HG03103 (cell line): Measurements from ENCODE around the gene LRP6.
"Not testable (repeated sequence)": the region's sequence is repeated elsewhere in the genome, so short reads cannot be mapped to it uniquely, and the experiment has no call there.

Source experiments
- ATAC-seq: cut with Tn5 transposase; IDR thresholded peaks from one replicate; pipeline ENCODE4 v1.9.1; 2021; ENCODE audit warnings: low read depth; ENCODE audit not compliant: unreplicated experiment

The LRP6 gene

DNA sequence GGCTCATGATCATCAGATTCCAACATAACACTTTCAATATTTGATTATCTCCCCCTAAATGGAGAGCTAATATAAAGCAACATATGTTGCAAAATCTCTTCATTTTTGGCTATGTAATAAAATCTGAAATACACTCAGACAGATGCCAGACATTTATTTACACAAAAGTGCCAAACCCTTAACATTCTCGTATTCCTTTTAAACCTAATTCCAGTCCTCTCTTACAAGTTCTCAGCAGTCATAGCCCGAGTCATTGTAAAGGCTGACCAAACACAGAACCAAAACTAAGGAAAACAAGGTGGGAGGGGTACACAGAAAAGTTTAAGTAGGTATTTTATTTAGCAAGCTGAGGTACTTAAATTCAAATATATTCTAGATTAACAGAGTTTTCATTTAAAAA, 81.4 kb downstream of the LRP6 start:
- no peak for ATAC-seq

GRCh38 chr12:12182703-12183365, 84.0 kb downstream of the LRP6 start:
- ATAC-seq, result no peak

- no peak for ATAC-seq
Observed at GRCh38 chr12:12181511-12181910, 85.3 kb downstream of the LRP6 start.

DNA sequence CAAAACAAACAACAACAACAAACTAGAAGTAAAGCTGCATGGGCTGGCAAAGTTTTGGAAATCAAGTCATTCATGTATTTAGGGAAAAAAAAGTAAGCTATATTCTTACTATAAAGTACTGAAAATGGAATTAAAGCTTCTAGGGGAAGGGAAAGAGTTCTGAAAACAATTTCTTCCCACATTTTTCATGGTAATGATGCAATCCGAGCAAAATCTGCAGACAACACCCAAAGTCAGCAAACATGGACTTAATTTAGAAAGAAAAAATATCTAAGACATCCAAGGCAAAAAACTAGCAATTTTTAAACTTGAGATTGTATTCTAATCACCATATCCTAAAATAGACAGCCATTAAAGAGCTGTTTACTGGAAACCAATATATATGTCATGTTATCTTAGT, 86.3 kb downstream of the LRP6 start:
- no peak for ATAC-seq

DNA sequence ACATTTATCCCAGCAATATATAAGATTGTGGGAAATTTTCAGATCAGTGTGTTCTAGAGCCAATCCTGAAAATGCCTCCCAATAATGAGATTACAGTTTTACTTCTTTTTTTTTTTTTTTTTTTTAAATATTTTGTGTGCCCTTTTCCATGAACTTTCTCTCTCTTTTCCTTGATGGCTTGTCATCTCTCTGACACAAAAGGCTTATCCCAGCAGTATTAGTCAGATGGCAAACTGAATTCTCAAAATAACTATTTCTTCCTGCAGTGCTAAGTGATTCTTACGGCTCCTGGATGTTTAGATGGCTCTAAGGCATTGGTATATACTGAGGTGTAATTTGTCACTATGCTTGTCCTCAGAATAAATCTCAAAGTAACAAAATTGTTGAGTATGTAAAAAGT, 86.7 kb downstream of the LRP6 start:
- no peak for ATAC-seq

DNA sequence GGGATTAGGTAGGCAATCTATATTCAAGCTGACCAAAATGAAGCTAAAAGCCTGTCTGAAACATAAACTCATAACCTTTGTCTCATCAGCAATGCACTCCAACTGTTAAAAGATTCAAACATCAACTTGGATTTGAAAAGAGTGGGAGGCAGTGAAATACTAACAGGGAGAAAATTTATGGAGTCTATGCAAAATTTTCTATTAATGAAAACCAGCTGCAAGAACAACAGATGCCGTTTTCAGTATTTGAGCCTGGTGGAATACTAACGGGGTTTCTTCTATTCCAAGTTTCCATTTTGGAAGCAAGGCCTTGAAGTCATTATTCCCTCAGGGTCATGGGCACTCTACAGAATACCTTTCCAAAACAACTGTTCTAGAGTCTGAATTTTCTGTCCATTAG, 88.3 kb downstream of the LRP6 start:
- ATAC-seq, result no peak

DNA sequence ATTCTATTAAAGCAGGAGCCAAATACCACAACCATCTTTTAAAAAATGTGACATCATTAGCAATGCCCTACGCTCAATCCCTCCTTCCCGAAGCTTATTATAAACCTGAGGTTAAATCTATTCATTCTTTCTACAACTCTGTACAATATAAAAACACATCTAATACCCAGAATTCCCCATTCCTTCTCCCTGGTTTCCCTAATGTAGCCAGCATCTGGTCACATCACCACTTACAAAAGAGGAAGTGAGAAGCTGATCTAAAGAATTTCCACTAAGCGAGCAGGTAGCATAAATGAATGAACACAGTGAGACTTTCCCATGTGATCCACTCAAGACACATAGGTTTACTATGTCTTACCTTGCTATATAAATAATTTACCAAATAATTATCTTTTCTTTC, 90.4 kb downstream of the LRP6 start:
- no peak for ATAC-seq

DNA sequence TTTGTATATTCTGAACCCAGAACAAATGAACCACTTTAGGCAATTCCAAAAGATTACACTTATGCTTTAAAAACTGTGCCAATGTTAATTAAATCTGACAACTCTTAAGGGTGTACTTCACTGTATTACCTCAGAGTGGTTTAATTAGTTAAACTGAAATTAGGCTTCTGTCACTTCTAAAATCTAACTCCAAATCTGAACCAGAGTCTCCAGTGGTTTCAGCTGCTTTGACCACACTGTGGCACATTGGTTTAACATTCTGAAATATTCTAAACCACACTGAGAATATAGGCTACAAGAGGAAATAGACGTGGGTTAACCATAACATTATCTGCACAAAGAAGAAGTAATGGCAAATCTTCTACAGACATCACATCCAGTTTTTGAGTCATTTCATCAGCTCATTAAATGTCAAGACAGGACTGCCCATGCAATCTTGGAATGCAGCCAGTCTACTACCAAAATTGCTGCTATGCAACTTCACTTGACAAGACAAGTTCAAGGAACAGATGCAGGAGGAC, 94.8 kb downstream of the LRP6 start:
- ATAC-seq, result no peak

- no peak for ATAC-seq
Observed at GRCh38 chr12:12167847-12168246, 99.0 kb downstream of the LRP6 start.

DNA sequence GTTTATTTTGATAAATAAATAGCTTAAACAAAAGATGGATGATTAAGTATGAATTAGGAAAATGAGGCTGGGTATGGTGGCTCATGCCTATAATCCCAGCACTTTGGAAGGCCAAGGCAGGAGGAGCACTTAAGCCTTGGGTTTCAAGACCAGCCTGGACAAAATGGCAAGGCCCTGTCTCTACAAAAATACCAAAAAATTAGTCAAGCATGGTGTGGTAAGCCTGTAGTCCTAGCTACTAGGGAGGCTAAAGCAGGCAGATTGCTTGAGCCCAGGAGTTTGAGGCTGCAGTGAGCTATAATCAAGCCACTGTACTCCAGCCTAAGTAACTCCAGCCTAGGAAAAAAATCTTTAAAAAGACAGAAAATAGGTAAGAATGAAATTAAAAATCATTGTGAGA, 100.1 kb downstream of the LRP6 start:
- no peak for ATAC-seq

- ATAC-seq, result no peak
Observed at GRCh38 chr12:12159988-12160387, 106.9 kb downstream of the LRP6 start.

GRCh38 chr12:12158858-12159257, 108.0 kb downstream of the LRP6 start:
- no peak for ATAC-seq

DNA sequence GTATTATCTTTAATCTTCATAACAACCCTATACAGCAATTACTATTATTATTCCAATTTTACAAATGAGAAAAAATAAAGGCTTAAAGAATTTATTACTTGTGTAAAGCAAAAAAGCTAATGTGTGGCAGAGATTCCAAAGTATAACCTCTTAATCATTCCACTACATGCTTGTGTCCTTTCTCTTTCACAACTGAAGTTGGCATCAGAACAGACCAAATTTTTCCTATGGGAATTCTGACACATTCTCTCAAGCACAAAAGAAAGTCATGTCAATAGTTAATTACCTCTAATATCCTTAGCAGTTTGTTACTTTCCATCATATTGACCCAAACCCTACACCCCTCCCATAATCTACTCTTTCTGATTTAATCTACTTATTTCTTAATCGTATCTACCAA, 109.4 kb downstream of the LRP6 start:
- ATAC-seq, result no peak

DNA sequence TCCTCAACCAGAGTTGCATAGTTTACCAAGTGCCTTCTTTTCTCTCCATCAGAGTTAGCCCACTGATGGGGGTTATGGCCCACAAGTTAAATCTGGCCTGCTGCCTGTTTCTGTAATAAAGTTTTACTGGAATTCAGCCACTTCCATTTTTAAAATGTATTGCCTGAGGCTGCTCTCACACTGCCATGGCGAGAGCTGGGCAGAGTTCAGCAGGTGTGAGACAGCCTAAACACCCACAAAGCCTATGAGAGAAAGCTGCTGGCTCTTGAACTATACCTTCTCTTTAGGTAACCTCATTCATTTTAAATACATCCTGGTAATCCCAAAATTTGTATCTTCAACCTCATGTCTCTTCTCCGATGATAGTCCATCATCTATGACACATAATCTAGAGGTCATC, 110.0 kb downstream of the LRP6 start:
- ATAC-seq, result no peak

- no peak for ATAC-seq
Observed at GRCh38 chr12:12156116-12156515, 110.7 kb downstream of the LRP6 start.

GRCh38 chr12:12153596-12153995, 113.2 kb downstream of the LRP6 start:
- no peak for ATAC-seq

GRCh38 chr12:12147111-12147510, 119.7 kb downstream of the LRP6 start:
- ATAC-seq, result no peak

- ATAC-seq, result not testable (repeated sequence)
Observed at GRCh38 chr12:12144531-12144930, 122.3 kb downstream of the LRP6 start.

GRCh38 chr12:12141000-12141399, 125.8 kb downstream of the LRP6 start:
- no peak for ATAC-seq

DNA sequence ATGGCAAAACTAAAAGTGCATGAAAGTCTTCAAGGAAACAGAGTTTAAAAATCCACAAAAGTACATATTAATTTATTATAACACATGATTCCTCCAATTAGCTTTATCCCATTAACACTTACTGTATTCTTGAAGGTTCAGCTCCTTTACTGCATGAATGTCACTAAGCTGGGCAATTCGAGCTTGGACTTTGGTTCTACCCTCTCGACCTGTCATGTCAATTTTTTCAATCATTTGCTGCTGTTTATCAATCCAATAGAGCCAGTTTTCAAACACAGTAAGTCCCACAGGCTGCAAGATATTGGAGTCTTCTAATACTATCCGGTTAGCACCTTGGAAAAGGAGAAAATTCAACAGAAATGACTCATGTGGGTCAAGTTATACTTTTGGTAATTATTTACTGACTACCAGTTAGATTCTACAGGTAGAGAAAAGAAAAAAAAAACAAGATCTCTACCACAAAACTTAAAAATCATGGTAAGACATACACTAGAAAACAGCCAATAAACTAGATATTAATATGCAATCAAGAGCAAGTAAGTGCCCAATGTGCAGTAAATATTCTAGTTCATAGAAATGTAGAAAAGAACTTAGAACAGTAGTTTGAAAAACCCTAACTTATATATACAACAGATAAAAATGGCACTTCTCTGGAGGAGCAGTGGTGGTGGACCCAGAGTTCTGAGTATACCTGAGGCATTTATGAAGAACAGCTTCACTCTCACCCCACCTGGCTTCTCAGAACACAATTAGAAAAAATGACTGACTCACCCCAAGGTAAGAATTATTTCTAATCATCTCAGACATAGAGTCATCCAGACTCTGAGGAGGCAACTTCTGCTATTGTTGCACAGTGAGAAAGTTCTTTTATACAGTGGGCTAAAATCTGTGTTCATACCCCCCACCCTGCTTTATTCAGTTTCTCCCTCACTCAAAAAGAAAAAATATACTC, 128.4 kb downstream of the LRP6 start:
- ATAC-seq, result no peak

- no peak for ATAC-seq
Observed at GRCh38 chr12:12133785-12134184, 133.1 kb downstream of the LRP6 start.

- ATAC-seq, result no peak
Observed at GRCh38 chr12:12133259-12133658, 133.6 kb downstream of the LRP6 start.
